ENCODE data around the gene MAGI2. TPM values are rescaled to one million over a fixed set of nuclear protein-coding genes. Genes with fewer than 3 reads are reported as not detected.

MAGI2 gene
- total RNA-seq, 1 donor from 2014 or later: 5.8 TPM

DNA sequence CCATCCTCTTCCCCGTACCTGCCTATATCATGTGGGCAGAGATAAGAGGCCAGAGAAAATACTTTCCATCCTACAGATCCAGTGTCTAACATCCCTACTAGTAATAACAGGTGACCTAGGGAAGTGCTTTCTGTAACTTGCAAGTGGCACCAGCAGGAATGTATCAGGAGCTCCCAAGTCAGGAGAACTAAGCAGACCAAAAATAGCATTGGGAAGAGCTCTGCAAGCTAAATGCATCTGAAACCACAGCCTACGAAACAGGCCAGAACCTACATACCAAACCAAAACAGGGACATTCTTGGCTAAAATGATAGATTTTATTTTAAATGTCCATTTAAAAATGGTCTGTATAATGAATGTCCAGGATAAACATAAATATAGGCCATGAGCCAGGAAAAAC is 974.1 kb downstream of the MAGI2 start:
- TF ChIP-seq, protein P1, sequence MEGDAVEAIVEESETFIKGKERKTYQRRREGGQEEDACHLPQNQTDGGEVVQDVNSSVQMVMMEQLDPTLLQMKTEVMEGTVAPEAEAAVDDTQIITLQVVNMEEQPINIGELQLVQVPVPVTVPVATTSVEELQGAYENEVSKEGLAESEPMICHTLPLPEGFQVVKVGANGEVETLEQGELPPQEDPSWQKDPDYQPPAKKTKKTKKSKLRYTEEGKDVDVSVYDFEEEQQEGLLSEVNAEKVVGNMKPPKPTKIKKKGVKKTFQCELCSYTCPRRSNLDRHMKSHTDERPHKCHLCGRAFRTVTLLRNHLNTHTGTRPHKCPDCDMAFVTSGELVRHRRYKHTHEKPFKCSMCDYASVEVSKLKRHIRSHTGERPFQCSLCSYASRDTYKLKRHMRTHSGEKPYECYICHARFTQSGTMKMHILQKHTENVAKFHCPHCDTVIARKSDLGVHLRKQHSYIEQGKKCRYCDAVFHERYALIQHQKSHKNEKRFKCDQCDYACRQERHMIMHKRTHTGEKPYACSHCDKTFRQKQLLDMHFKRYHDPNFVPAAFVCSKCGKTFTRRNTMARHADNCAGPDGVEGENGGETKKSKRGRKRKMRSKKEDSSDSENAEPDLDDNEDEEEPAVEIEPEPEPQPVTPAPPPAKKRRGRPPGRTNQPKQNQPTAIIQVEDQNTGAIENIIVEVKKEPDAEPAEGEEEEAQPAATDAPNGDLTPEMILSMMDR (IDR thresholded peaks at IDR 0.05): no peak
- peak overlapping the region; percentile 8 for H3K27ac Mint-ChIP-seq (ENCODE audit: unreplicated experiment)
- peaks cover 3% of the 10 kb centered on the region for H3K27me3 Mint-ChIP-seq (ENCODE audit: low read depth)
- peaks cover 20% of the 10 kb centered on the region for H3K4me1 Mint-ChIP-seq (ENCODE audit: low read depth)
- H3K36me3 Mint-ChIP-seq (ENCODE audit: low read depth): no peaks in the 10 kb centered on the region
- no peak for DNase-seq (ENCODE audit: low spot score)
- H3K9me3 Mint-ChIP-seq (ENCODE audit: low read depth): no peaks in the 10 kb centered on the region
- H3K4me3 Mint-ChIP-seq (ENCODE audit: unreplicated experiment): no peak overlapping the region

DNA sequence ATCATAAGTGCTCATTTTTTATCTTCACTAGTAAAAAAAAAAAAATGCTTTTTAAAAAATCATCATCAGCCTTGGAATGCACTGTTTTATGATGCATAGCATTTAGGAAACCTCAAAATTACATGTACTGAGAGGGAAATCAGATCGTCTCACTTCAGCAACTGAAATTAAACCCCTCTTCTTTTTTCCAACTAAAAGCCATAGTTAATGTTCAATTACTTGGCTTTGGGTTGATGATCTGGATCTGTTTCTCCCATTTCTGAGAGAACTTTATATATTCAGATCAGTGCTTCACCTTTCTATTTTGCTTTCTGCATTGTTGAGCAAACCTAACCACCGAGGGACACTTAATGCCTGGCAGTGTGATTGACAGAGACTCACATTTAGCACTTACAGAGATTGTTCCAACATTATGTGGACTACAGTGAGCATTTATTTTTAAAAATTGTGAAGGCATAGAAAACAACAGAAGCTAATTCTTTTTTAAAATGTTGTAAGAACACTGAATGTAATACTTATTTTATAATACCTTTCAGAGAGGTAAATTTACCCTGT is 976.5 kb downstream of the MAGI2 start:
- no peak for DNase-seq (ENCODE audit: low spot score)
- peaks cover 3% of the 10 kb centered on the region for H3K27me3 Mint-ChIP-seq (ENCODE audit: low read depth)
- H3K9me3 Mint-ChIP-seq (ENCODE audit: low read depth): no peaks in the 10 kb centered on the region
- H3K36me3 Mint-ChIP-seq (ENCODE audit: low read depth): no peaks in the 10 kb centered on the region
- no peak overlapping the region for H3K4me3 Mint-ChIP-seq (ENCODE audit: unreplicated experiment)
- TF ChIP-seq, protein P1 (IDR thresholded peaks at IDR 0.05): no peak
- H3K4me1 Mint-ChIP-seq (ENCODE audit: low read depth): peaks cover 28% of the 10 kb centered on the region
- H3K27ac Mint-ChIP-seq (ENCODE audit: unreplicated experiment): no peak overlapping the region

DNA sequence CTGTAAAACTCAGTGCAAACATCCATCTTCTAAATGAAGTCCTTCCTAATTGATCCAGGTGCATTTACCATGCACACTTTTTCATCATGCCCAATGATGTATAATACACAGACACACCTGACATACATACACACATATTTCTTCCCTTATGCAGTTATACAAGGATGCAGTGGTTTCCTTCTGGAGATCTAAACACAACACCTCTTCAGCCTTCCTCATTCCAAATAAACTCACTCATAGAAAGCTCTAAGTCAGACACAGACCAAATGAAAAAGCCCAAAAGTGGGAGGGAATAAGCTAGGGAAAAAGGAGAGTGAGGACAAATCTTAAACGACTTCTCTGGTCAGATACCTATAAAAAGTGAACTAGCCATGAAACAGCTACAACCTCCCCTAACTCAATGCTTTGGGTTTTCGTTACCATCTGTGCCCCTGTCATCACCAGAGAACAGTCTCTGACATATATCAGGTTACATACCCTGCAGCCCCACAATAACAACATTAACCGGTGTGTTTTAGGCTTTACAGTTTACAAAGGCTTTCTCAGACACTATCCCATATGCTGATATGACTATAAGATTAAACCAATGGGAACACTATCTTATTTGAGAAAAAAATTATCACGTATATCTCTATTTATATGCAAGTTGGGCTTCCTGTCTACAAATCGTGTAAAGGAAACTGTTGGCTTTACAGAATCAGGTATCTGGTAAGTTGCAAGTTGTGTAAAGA is 979.7 kb downstream of the MAGI2 start:
- no peaks in the 10 kb centered on the region for H3K9me3 Mint-ChIP-seq (ENCODE audit: low read depth)
- no peak overlapping the region for H3K4me3 Mint-ChIP-seq (ENCODE audit: unreplicated experiment)
- TF ChIP-seq, protein P1 (IDR thresholded peaks at IDR 0.05): no peak
- DNase-seq (ENCODE audit: low spot score): no peak
- H3K27me3 Mint-ChIP-seq (ENCODE audit: low read depth): peaks cover 4% of the 10 kb centered on the region
- H3K27ac Mint-ChIP-seq (ENCODE audit: unreplicated experiment): no peak overlapping the region
- H3K4me1 Mint-ChIP-seq (ENCODE audit: low read depth): peaks cover 17% of the 10 kb centered on the region
- H3K36me3 Mint-ChIP-seq (ENCODE audit: low read depth): no peaks in the 10 kb centered on the region

DNA sequence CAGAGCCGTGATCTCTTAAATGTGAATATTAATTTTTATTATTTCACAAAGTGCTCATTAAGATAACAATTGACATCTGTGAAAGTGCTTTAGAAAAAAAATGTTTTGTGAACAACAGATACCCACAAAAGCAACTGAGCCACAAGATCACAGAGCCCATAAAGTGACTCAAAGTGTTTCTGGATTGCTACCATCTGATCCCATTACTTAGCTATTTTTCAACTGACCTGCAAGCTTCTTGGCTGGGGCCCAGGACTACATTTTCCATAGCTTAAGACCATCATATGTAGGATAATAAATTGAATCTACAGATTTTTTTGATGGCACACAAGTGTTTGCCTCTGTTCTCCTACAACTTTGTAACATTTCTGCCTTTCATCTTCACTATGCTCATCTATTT is 980.4 kb downstream of the MAGI2 start:
- no peak overlapping the region for H3K4me3 Mint-ChIP-seq (ENCODE audit: unreplicated experiment)
- H3K27me3 Mint-ChIP-seq (ENCODE audit: low read depth): peaks cover 5% of the 10 kb centered on the region
- H3K9me3 Mint-ChIP-seq (ENCODE audit: low read depth): no peaks in the 10 kb centered on the region
- DNase-seq (ENCODE audit: low spot score): no peak
- no peaks in the 10 kb centered on the region for H3K36me3 Mint-ChIP-seq (ENCODE audit: low read depth)
- TF ChIP-seq, protein P1 (IDR thresholded peaks at IDR 0.05): no peak
- peaks cover 12% of the 10 kb centered on the region for H3K4me1 Mint-ChIP-seq (ENCODE audit: low read depth)
- H3K27ac Mint-ChIP-seq (ENCODE audit: unreplicated experiment): no peak overlapping the region

DNA sequence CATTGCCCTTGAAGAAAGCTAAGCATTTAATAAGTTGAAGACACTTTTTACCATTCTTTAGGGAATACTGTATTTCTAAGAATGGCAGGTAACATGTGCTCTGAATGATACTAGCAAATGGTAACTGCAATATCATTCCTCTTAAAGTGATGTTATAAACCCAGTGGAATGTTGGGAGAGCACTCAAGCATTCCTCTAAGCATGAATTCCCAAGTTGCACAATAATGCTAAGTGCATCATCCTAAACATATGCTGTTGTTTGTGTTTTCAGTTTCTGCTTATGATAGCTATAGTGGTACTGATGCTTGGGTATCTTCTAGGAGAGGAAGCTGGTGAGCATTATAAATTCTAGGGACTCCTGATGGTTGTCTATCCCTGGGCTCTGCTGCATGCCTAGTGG is 980.9 kb downstream of the MAGI2 start:
- Mint-ChIP-seq H3K27ac (ENCODE audit: unreplicated experiment) (no peak overlapping the region), H3K9me3 (ENCODE audit: low read depth) (no peaks in the 10 kb centered on the region), H3K4me1 (ENCODE audit: low read depth) (peaks cover 12% of the 10 kb centered on the region), H3K27me3 (ENCODE audit: low read depth) (peaks cover 5% of the 10 kb centered on the region), H3K36me3 (ENCODE audit: low read depth) (no peaks in the 10 kb centered on the region), H3K4me3 (ENCODE audit: unreplicated experiment) (no peak overlapping the region)
- no peak for DNase-seq (ENCODE audit: low spot score)
- TF ChIP-seq, protein P1 (IDR thresholded peaks at IDR 0.05): no peak

Data from chondrocyte (in vitro differentiated cells).